Stimulated activated CD4-positive, alpha-beta T cell treated with anti-CD3 and anti-CD28 coated beads, TNF-alpha, amount 100 ng/mL, for 4 hours (primary cell): ENCODE results near the gene KIAA0232.
"Not testable (repeated sequence)": the region's sequence is repeated elsewhere in the genome, so short reads cannot be mapped to it uniquely, and the experiment has no call there.

ENCODE experiments used
- DNase-seq, 3 experiments: peaks; one replicate each; pipeline ENCODE4 v3.0.0-alpha.2; 2020; ENCODE audit warnings: low read depth in 3 of 3

The KIAA0232 gene

GRCh38 chr4:6804082-6804752 is 21.7 kb downstream of the KIAA0232 start:
- DNase-seq: no peak

GRCh38 chr4:6806924-6807626 is 24.5 kb downstream of the KIAA0232 start:
- no peak for DNase-seq

GRCh38 chr4:6808259-6808658 is 25.7 kb downstream of the KIAA0232 start:
- no peak for DNase-seq

GRCh38 chr4:6811165-6811564 is 28.6 kb downstream of the KIAA0232 start:
- no peak for DNase-seq

- DNase-seq: no peak
These were observed 30.2 kb downstream of the KIAA0232 start for GRCh38 chr4:6812766-6813165.

- DNase-seq: no peak
These were observed 31.2 kb downstream of the KIAA0232 start for GRCh38 chr4:6813725-6814124.

GRCh38 chr4:6815029-6815836 is 32.7 kb downstream of the KIAA0232 start:
- DNase-seq: no peak

- no peak for DNase-seq
These were observed 36.8 kb downstream of the KIAA0232 start for GRCh38 chr4:6819295-6819694.

- no peak for DNase-seq
These were observed 38.2 kb downstream of the KIAA0232 start for GRCh38 chr4:6820695-6821094.

- no peak for DNase-seq
These were observed 41.5 kb downstream of the KIAA0232 start for GRCh38 chr4:6824071-6824470.

GRCh38 chr4:6824772-6825402 is 42.4 kb downstream of the KIAA0232 start:
- no peak for DNase-seq

GRCh38 chr4:6825403-6825802 is 42.9 kb downstream of the KIAA0232 start:
- DNase-seq: no peak

- no peak for DNase-seq
These were observed 44.4 kb downstream of the KIAA0232 start for GRCh38 chr4:6826781-6827508.

- no peak for DNase-seq
These were observed 46.6 kb downstream of the KIAA0232 start for GRCh38 chr4:6829086-6829485.

GRCh38 chr4:6834867-6835266 is 52.3 kb downstream of the KIAA0232 start:
- DNase-seq: no peak

GRCh38 chr4:6835616-6836015 is 53.1 kb downstream of the KIAA0232 start:
- not testable (repeated sequence) for DNase-seq

GRCh38 chr4:6837106-6837505 is 54.6 kb downstream of the KIAA0232 start:
- not testable (repeated sequence) for DNase-seq

- no peak for DNase-seq
These were observed 57.1 kb downstream of the KIAA0232 start for GRCh38 chr4:6839579-6839978.

- DNase-seq: no peak
These were observed 57.8 kb downstream of the KIAA0232 start for GRCh38 chr4:6840062-6840976.

GRCh38 chr4:6845027-6845426 is 62.5 kb downstream of the KIAA0232 start:
- no peak for DNase-seq
